Smooth muscle cell (in vitro differentiated cells): ENCODE data around the gene ARHGAP30. TPM values are rescaled to one million over a fixed set of nuclear protein-coding genes. Genes with fewer than 3 reads are reported as not detected.

Experiments used
- DNase-seq: peaks from one replicate; lab custom pipeline; 2025; ENCODE audit not compliant: unreplicated experiment; lab: John Stamatoyannopoulos, UW
- H2AFZ ChIP-seq: fragments of 200-600 bp; sonication (generic); 2 replicates; pipeline ENCODE4 v1.6.0; 2016; ENCODE audit warnings: antibody characterized with exemption, low read depth, mild to moderate bottlenecking
- H3F3A ChIP-seq: fragments of 200-600 bp; sonication (generic); 2 replicates; pipeline ENCODE4 v1.6.0; 2017; ENCODE audit warnings: antibody characterized with exemption, low read depth
- H3K27ac ChIP-seq: fragments of 200-600 bp; sonication (generic); 2 replicates; pipeline ENCODE4 v1.5.1; 2016; ENCODE audit warnings: low read depth, mild to moderate bottlenecking
- H3K27me3 ChIP-seq: fragments of 200-600 bp; sonication (generic); 2 replicates; pipeline ENCODE4 v1.6.1; 2016; ENCODE audit warnings: low read depth, mild to moderate bottlenecking
- H3K36me3 ChIP-seq: fragments of 200-600 bp; sonication (generic); 2 replicates; pipeline ENCODE4 v1.5.1; 2016; ENCODE audit warnings: low read depth
- H3K4me1 ChIP-seq: fragments of 200-600 bp; sonication (generic); 2 replicates; pipeline ENCODE4 v1.5.1; 2016; ENCODE audit warnings: low read depth
- H3K4me2 ChIP-seq: fragments of 200-600 bp; sonication (generic); 2 replicates; pipeline ENCODE4 v1.6.0; 2016; ENCODE audit warnings: mild to moderate bottlenecking
- H3K4me3 ChIP-seq: fragments of 200-600 bp; sonication (generic); 2 replicates; pipeline ENCODE4 v1.5.1; 2016; ENCODE audit warnings: mild to moderate bottlenecking
- H3K79me2 ChIP-seq: fragments of 200-600 bp; sonication (generic); 2 replicates; pipeline ENCODE4 v1.6.0; 2016; ENCODE audit warnings: low read depth, mild to moderate bottlenecking
- H3K9ac ChIP-seq: fragments of 200-600 bp; sonication (generic); 2 replicates; pipeline ENCODE4 v1.6.0; 2016; ENCODE audit warnings: low read depth
- H3K9me3 ChIP-seq: fragments of 200-600 bp; sonication (generic); replicated peaks from 2 replicates; pipeline ENCODE4 v1.5.1; 2016; ENCODE audit warnings: low read depth
- H4K20me1 ChIP-seq: fragments of 200-600 bp; sonication (generic); 2 replicates; pipeline ENCODE4 v1.6.0; 2016; ENCODE audit warnings: low read depth
- CTCF ChIP-seq: fragments of 200-600 bp; sonication (generic); IDR thresholded peaks from 2 replicates; pipeline ENCODE4 v1.5.1; 2017; ENCODE audit warnings: borderline replicate concordance, mild to moderate bottlenecking, antibody characterized with exemption; ENCODE audit not compliant: insufficient read depth, poor library complexity, severe bottlenecking
- WGBS: methylation state at CpG from one replicate; pipeline ENCODE4 v1.1.7; 2016; ENCODE audit warnings: low lambda C conversion rate; 5-methylcytosine and 5-hydroxymethylcytosine counted together
- polyA plus RNA-seq: library from polyadenylated mRNA; unstranded; fragments of >200 nt; fragmentation: Nextera tagmentation; extraction: Ambion mirVana; gene quantifications from 2 replicates; pipeline ENCODE4 v1.2.1, GENCODE V29; 2016
- total RNA-seq: library from RNA; depleted of rRNA; stranded (reverse); fragments of >200 nt; gene quantifications from 2 replicates; pipeline ENCODE4 v1.2.3, GENCODE V29; 2014

Gene ARHGAP30
- total and polyA plus RNA-seq, 2 experiments from 2014 or later, result 0.13 to 1.2 TPM

GRCh38 chr1:161088587-161089110 lies 19.0 kb upstream of the ARHGAP30 start:
- H2AFZ ChIP-seq, result no peak overlapping the region
- peak overlapping the region; percentile 80 for H3K4me2 ChIP-seq
- H3K27ac ChIP-seq, result peak overlapping the region; percentile 96
- no peak for DNase-seq
- H3K79me2 ChIP-seq, result no peaks in the 10 kb centered on the region
- peaks cover 4% of the 10 kb centered on the region for H3F3A ChIP-seq
- no peaks in the 10 kb centered on the region for H4K20me1 ChIP-seq
- no peak for TF ChIP-seq CTCF
- H3K27me3 ChIP-seq, result no peaks in the 10 kb centered on the region
- no peaks in the 10 kb centered on the region for H3K9me3 ChIP-seq
- no peaks in the 10 kb centered on the region for H3K36me3 ChIP-seq
- peaks cover 21% of the 10 kb centered on the region for H3K4me1 ChIP-seq
- 66% methylated on average over 3 of the region's 3 CpGs for WGBS
- peak overlapping the region; percentile 35 for H3K4me3 ChIP-seq
- H3K9ac ChIP-seq, result peak overlapping the region; percentile 77

- WGBS, result 48% methylated on average over 4 of the region's 4 CpGs
Measured at GRCh38 chr1:161086457-161086856, 16.8 kb upstream of the ARHGAP30 start.

GRCh38 chr1:161085165-161085564 lies 15.5 kb upstream of the ARHGAP30 start:
- no peak for TF ChIP-seq CTCF
- Histone ChIP-seq H3K27me3 (no peaks in the 10 kb centered on the region), H3F3A (peaks cover 26% of the 10 kb centered on the region), H2AFZ (no peak overlapping the region), H3K36me3 (no peaks in the 10 kb centered on the region), H3K27ac (peak overlapping the region; percentile 96), H3K79me2 (no peaks in the 10 kb centered on the region), H3K9ac (peak overlapping the region; percentile 85), H3K4me3 (no peak overlapping the region), H3K9me3 (no peaks in the 10 kb centered on the region), H4K20me1 (no peaks in the 10 kb centered on the region), H3K4me2 (peak overlapping the region; percentile 76), H3K4me1 (peaks cover 33% of the 10 kb centered on the region)
- WGBS, result 4% methylated on average over 2 of the region's 2 CpGs
- no peak for DNase-seq

More at GRCh38 chr1:161086457-161086856, 16.8 kb upstream of the ARHGAP30 start:
- Histone ChIP-seq H3K9me3 (no peaks in the 10 kb centered on the region), H3K9ac (peak overlapping the region; percentile 85), H2AFZ (no peak overlapping the region), H3K4me1 (peaks cover 22% of the 10 kb centered on the region), H3K4me2 (peak overlapping the region; percentile 80), H4K20me1 (no peaks in the 10 kb centered on the region), H3K27me3 (no peaks in the 10 kb centered on the region), H3K4me3 (no peak overlapping the region), H3K36me3 (no peaks in the 10 kb centered on the region), H3F3A (peaks cover 17% of the 10 kb centered on the region), H3K79me2 (no peaks in the 10 kb centered on the region), H3K27ac (peak overlapping the region; percentile 96)
- no peak for DNase-seq
- no peak for TF ChIP-seq CTCF

GRCh38 chr1:161084597-161084988 lies 14.9 kb upstream of the ARHGAP30 start:
- no peak overlapping the region for H2AFZ ChIP-seq
- no peaks in the 10 kb centered on the region for H3K9me3 ChIP-seq
- no peak overlapping the region for H3K4me3 ChIP-seq
- no peak for TF ChIP-seq CTCF
- H3K79me2 ChIP-seq, result no peaks in the 10 kb centered on the region
- no peaks in the 10 kb centered on the region for H4K20me1 ChIP-seq
- peak overlapping the region; percentile 96 for H3K27ac ChIP-seq
- peak overlapping the region; percentile 85 for H3K9ac ChIP-seq
- H3K4me1 ChIP-seq, result peaks cover 34% of the 10 kb centered on the region
- no peak for DNase-seq
- WGBS, result 17% methylated on average over 1 of the region's 1 CpG
- H3K4me2 ChIP-seq, result peak overlapping the region; percentile 76
- no peaks in the 10 kb centered on the region for H3K27me3 ChIP-seq
- peaks cover 31% of the 10 kb centered on the region for H3F3A ChIP-seq
- no peaks in the 10 kb centered on the region for H3K36me3 ChIP-seq
